Astrocyte (in vitro differentiated cells and primary cell): ENCODE measurements around the gene BTBD6. TPM values are rescaled to one million over a fixed set of nuclear protein-coding genes. Genes with fewer than 3 reads are reported as not detected.

Source experiments
- DNase-seq: peaks from one replicate; pipeline ENCODE4 v3.0.0-alpha.2; 2010; ENCODE audit warnings: low read depth
- FAIRE-seq: peaks from 2 replicates; lab custom pipeline; 2011; peaks lifted over from hg19 to GRCh38; lab: Jason Lieb, UNC
- H2AFZ ChIP-seq: 2 replicates; pipeline ENCODE4 v1.6.0; 2012; ENCODE audit warnings: low read depth, low read length, inconsistent platforms
- H3K27ac ChIP-seq: 2 replicates; pipeline ENCODE4 v1.5.1; 2011; ENCODE audit warnings: low read depth, low read length, inconsistent platforms
- H3K27me3 ChIP-seq: 2 replicates; pipeline ENCODE4 v1.6.0; 2011; ENCODE audit warnings: low read length, inconsistent platforms; ENCODE audit not compliant: insufficient read depth
- H3K36me3 ChIP-seq: 2 replicates; pipeline ENCODE4 v1.5.1; 2011; ENCODE audit warnings: low read length, inconsistent platforms; ENCODE audit not compliant: insufficient read depth
- H3K4me1 ChIP-seq: 2 replicates; pipeline ENCODE4 v1.5.1; 2011; ENCODE audit warnings: low read length, inconsistent platforms; ENCODE audit not compliant: insufficient read depth
- H3K4me2 ChIP-seq: 2 replicates; pipeline ENCODE4 v1.6.0; 2012; ENCODE audit warnings: low read length, inconsistent platforms
- H3K4me3 ChIP-seq: 2 replicates; pipeline ENCODE4 v1.5.1; 2011; ENCODE audit warnings: low read depth, mild to moderate bottlenecking, low read length, inconsistent platforms; ENCODE audit not compliant: insufficient read depth
- H3K79me2 ChIP-seq: 2 replicates; pipeline ENCODE4 v1.6.0; 2012; ENCODE audit warnings: mild to moderate bottlenecking, low read length, inconsistent platforms; ENCODE audit not compliant: insufficient read depth
- H3K9ac ChIP-seq: 2 replicates; pipeline ENCODE4 v1.6.0; 2012; ENCODE audit warnings: mild to moderate bottlenecking, low read length, inconsistent platforms
- H3K9me3 ChIP-seq: 2 replicates; pipeline ENCODE4 v1.5.1; 2012; ENCODE audit warnings: low read depth, mild to moderate bottlenecking, low read length, inconsistent platforms; ENCODE audit not compliant: insufficient read depth
- H4K20me1 ChIP-seq: 2 replicates; pipeline ENCODE4 v1.6.0; 2012; ENCODE audit warnings: low read length, inconsistent platforms; ENCODE audit not compliant: insufficient read depth
- H3K27ac Mint-ChIP-seq: one replicate; pipeline ENCODE4 v1.8.0; 2021; ENCODE audit warnings: mild to moderate bottlenecking, mixed read lengths; ENCODE audit not compliant: unreplicated experiment
- H3K27me3 Mint-ChIP-seq: one replicate; pipeline ENCODE4 v1.8.0; 2021; ENCODE audit warnings: low read depth, mixed read lengths; ENCODE audit not compliant: unreplicated experiment
- H3K36me3 Mint-ChIP-seq: one replicate; pipeline ENCODE4 v1.8.0; 2021; ENCODE audit warnings: low read depth, mixed read lengths; ENCODE audit not compliant: unreplicated experiment
- H3K4me1 Mint-ChIP-seq: one replicate; pipeline ENCODE4 v1.8.0; 2021; ENCODE audit warnings: low read depth, mixed read lengths; ENCODE audit not compliant: unreplicated experiment
- H3K4me3 Mint-ChIP-seq: one replicate; pipeline ENCODE4 v1.8.0; 2021; ENCODE audit warnings: mild to moderate bottlenecking, moderate library complexity, mixed read lengths; ENCODE audit not compliant: unreplicated experiment
- H3K9me3 Mint-ChIP-seq: one replicate; pipeline ENCODE4 v1.8.0; 2021; ENCODE audit warnings: mild to moderate bottlenecking, mixed read lengths; ENCODE audit not compliant: unreplicated experiment
- CTCF ChIP-seq: IDR thresholded peaks from 2 replicates; pipeline ENCODE4 v1.5.1; 2011; ENCODE audit warnings: low read depth, mild to moderate bottlenecking, inconsistent platforms, low read length, moderate library complexity; ENCODE audit not compliant: insufficient read depth
- EZH2 ChIP-seq: IDR thresholded peaks from 2 replicates; pipeline ENCODE4 v1.6.1; 2012; ENCODE audit warnings: mild to moderate bottlenecking, low read length, inconsistent platforms; ENCODE audit not compliant: insufficient read depth
- total RNA-seq: library from RNA; stranded (reverse); gene quantifications from 2 replicates; pipeline ENCODE4 v1.2.1, GENCODE V29; 2021

BTBD6 gene
- total RNA-seq, 1 donor from 2014 or later: 25.1 TPM

GRCh38 chr14:105241641-105242040, 6.7 kb upstream of the BTBD6 start:
- no peak for FAIRE-seq
- no peaks in the 10 kb centered on the region for H3K4me1 Mint-ChIP-seq
- peaks cover 42% of the 10 kb centered on the region for H3K79me2 ChIP-seq

GRCh38 chr14:105244334-105244733, 4.0 kb upstream of the BTBD6 start:
- no peak for DNase-seq

More at GRCh38 chr14:105241641-105242040, 6.7 kb upstream of the BTBD6 start:
- Mint-ChIP-seq H3K36me3 (no peaks in the 10 kb centered on the region), H3K9me3 (no peaks in the 10 kb centered on the region), H3K4me3 (no peak overlapping the region), H3K27me3 (no peaks in the 10 kb centered on the region), H3K27ac (no peak overlapping the region)
- no peak for DNase-seq
- H3K4me1 ChIP-seq: no peaks in the 10 kb centered on the region
- H3K4me3 ChIP-seq: no peak overlapping the region
- H3K9ac ChIP-seq: no peak overlapping the region
- no peak overlapping the region for H3K27ac ChIP-seq
- no peaks in the 10 kb centered on the region for H3K27me3 ChIP-seq
- H3K36me3 ChIP-seq: no peaks in the 10 kb centered on the region
- H2AFZ ChIP-seq: no peak overlapping the region
- H3K9me3 ChIP-seq: no peaks in the 10 kb centered on the region
- TF ChIP-seq EZH2 (no peak), CTCF (no peak)
- H3K4me2 ChIP-seq: no peak overlapping the region
- H4K20me1 ChIP-seq: peaks cover 20% of the 10 kb centered on the region

More at GRCh38 chr14:105244334-105244733, 4.0 kb upstream of the BTBD6 start:
- FAIRE-seq: no peak
- TF ChIP-seq CTCF: no peak
- no peaks in the 10 kb centered on the region for H3K36me3 Mint-ChIP-seq
- peaks cover 32% of the 10 kb centered on the region for H4K20me1 ChIP-seq
- H3K4me1 Mint-ChIP-seq: no peaks in the 10 kb centered on the region
- H3K27ac ChIP-seq: no peak overlapping the region
- H3K9me3 Mint-ChIP-seq: no peaks in the 10 kb centered on the region
- H3K9ac ChIP-seq: no peak overlapping the region
- no peaks in the 10 kb centered on the region for H3K27me3 ChIP-seq
- H3K4me1 ChIP-seq: peaks cover 12% of the 10 kb centered on the region
- H3K4me3 ChIP-seq: no peak overlapping the region
- no peak overlapping the region for H3K27ac Mint-ChIP-seq
- H3K27me3 Mint-ChIP-seq: no peaks in the 10 kb centered on the region
- H3K4me2 ChIP-seq: no peak overlapping the region
- no peaks in the 10 kb centered on the region for H3K9me3 ChIP-seq
- H3K4me3 Mint-ChIP-seq: no peak overlapping the region
- H3K79me2 ChIP-seq: peaks cover 62% of the 10 kb centered on the region
- H2AFZ ChIP-seq: no peak overlapping the region
- no peaks in the 10 kb centered on the region for H3K36me3 ChIP-seq
